H1 (cell line): ENCODE results near the gene AGFG1. TPM values are rescaled to one million over a fixed set of nuclear protein-coding genes. Genes with fewer than 3 reads are reported as not detected.

Experiments
- CTCF ChIA-PET: fragments of 300-600 bp; sonication (Branson Sonifier 250); formaldehyde crosslinking; loops from one replicate; lab custom pipeline; 2021; ENCODE audit not compliant: partially characterized antibody; lab: Charles Lee
- POLR2A ChIA-PET: fragments of 300-600 bp; sonication (Branson Sonifier 250); formaldehyde crosslinking; loops from one replicate; lab custom pipeline; 2021; ENCODE audit warnings: inconsistent platforms; ENCODE audit not compliant: partially characterized antibody; lab: Charles Lee
- DNase-seq, 2 experiments: peaks; one replicate each; pipeline versions ENCODE4 v3.0.0 to v3.0.0-alpha.2; 2010 to 2022; ENCODE audit warnings: low spot score in 2 of 2, low read depth in 1 of 2, mixed read lengths in 1 of 2
- FAIRE-seq: peaks from 2 replicates; lab custom pipeline; 2011; peaks lifted over from hg19 to GRCh38; lab: Jason Lieb, UNC
- H2AFZ ChIP-seq: 2 replicates; pipeline ENCODE4 v1.8.1; 2012; ENCODE audit warnings: low read length, inconsistent platforms
- H2AK5ac ChIP-seq: 2 replicates; pipeline ENCODE4 v1.6.1; 2013; ENCODE audit warnings: low read depth, low read length
- H2BK120ac ChIP-seq: replicated peaks from 2 replicates; pipeline ENCODE3; 2013; ENCODE audit warnings: low read depth, low read length, inconsistent platforms
- H2BK12ac ChIP-seq: 2 replicates; pipeline ENCODE4 v1.6.1; 2013; ENCODE audit warnings: low read depth, low read length
- H2BK15ac ChIP-seq: 2 replicates; pipeline ENCODE4 v1.6.1; 2013; ENCODE audit warnings: low read length
- H2BK20ac ChIP-seq: 2 replicates; pipeline ENCODE4 v1.6.1; 2013; ENCODE audit warnings: low read length
- H2BK5ac ChIP-seq: 2 replicates; pipeline ENCODE4 v1.6.1; 2013; ENCODE audit warnings: low read depth, low read length
- H3K14ac ChIP-seq: 2 replicates; pipeline ENCODE4 v1.6.1; 2013; ENCODE audit warnings: inconsistent platforms; ENCODE audit not compliant: insufficient read length
- H3K18ac ChIP-seq: 2 replicates; pipeline ENCODE4 v1.6.1; 2013; ENCODE audit warnings: low read length; ENCODE audit errors: extremely low read depth
- H3K23ac ChIP-seq: 2 replicates; pipeline ENCODE4 v1.6.1; 2013; ENCODE audit warnings: inconsistent platforms; ENCODE audit not compliant: insufficient read length
- H3K23me2 ChIP-seq: 2 replicates; pipeline ENCODE4 v1.6.1; 2013; ENCODE audit warnings: low read depth, low read length
- H3K27ac ChIP-seq: 2 replicates; pipeline ENCODE4 v1.6.1; 2011; ENCODE audit warnings: low read depth, low read length, inconsistent platforms
- H3K27me3 ChIP-seq, 4 experiments: replicated peaks in 1 of 4; 1 replicate in 1 of 4; 2 replicates in 3 of 4; pipeline versions ENCODE4 v1.6.1 to v1.8.1; 2011 to 2013; ENCODE audit warnings: low read length in 3 of 4, mild to moderate bottlenecking in 3 of 4, inconsistent platforms in 2 of 4, mixed read lengths in 2 of 4, moderate library complexity in 1 of 4; ENCODE audit not compliant: control insufficient read depth in 3 of 4, insufficient read depth in 3 of 4; ENCODE audit errors: extremely low read depth in 1 of 4
- H3K36me3 ChIP-seq, 4 experiments: 2 replicates each; pipeline versions ENCODE4 v1.6.1 to v1.8.1; 2011 to 2013; ENCODE audit warnings: mild to moderate bottlenecking in 4 of 4, low read length in 3 of 4, moderate library complexity in 2 of 4, control low read depth in 1 of 4, inconsistent platforms in 1 of 4; ENCODE audit not compliant: insufficient read depth in 4 of 4, control insufficient read depth in 2 of 4
- H3K4ac ChIP-seq: replicated peaks from 2 replicates; pipeline ENCODE3; 2013; ENCODE audit warnings: low read length, low read depth, mixed read lengths, inconsistent platforms; ENCODE audit not compliant: insufficient read length
- H3K4me1 ChIP-seq, 4 experiments: replicated peaks in 1 of 4; 1 replicate in 1 of 4; 2 replicates in 3 of 4; pipeline versions ENCODE4 v1.6.1 to v1.8.1; 2011 to 2013; ENCODE audit warnings: low read length in 3 of 4, inconsistent platforms in 2 of 4, mixed read lengths in 1 of 4; ENCODE audit not compliant: insufficient read depth in 4 of 4, control insufficient read depth in 3 of 4
- H3K4me2 ChIP-seq, 2 experiments: 2 replicates each; pipeline versions ENCODE4 v1.6.1 to v1.8.1; 2011 to 2013; ENCODE audit warnings: low read depth in 2 of 2, low read length in 2 of 2, control low read depth in 1 of 2, inconsistent platforms in 1 of 2, mild to moderate bottlenecking in 1 of 2; ENCODE audit not compliant: insufficient read depth in 1 of 2
- H3K4me3 ChIP-seq, 4 experiments: fragments of 200-600, 300-600 bp in 1 of 4; sonication (generic), shearing (Covaris generic), sonication (Bioruptor Twin) in 1 of 4; 2 replicates each; pipeline versions ENCODE4 v1.5.1 to v1.8.1; 2011 to 2016; ENCODE audit warnings: low read length in 4 of 4, low read depth in 3 of 4, control low read depth in 2 of 4, inconsistent platforms in 2 of 4, mild to moderate bottlenecking in 2 of 4, mixed read lengths in 1 of 4, moderate library complexity in 1 of 4; ENCODE audit not compliant: insufficient read depth in 2 of 4; ENCODE audit errors: extremely low read depth in 1 of 4
- H3K56ac ChIP-seq: replicated peaks from 2 replicates; pipeline ENCODE3; 2013; ENCODE audit warnings: low read depth, mild to moderate bottlenecking, mixed read lengths, low read length, inconsistent platforms; ENCODE audit not compliant: insufficient read length
- H3K79me1 ChIP-seq: 2 replicates; pipeline ENCODE4 v1.6.1; 2013; ENCODE audit warnings: low read depth, low read length, control low read depth
- H3K79me2 ChIP-seq, 2 experiments: 2 replicates each; pipeline versions ENCODE4 v1.6.1 to v1.8.1; 2012 to 2013; ENCODE audit warnings: low read length in 2 of 2, mild to moderate bottlenecking in 2 of 2, inconsistent platforms in 1 of 2; ENCODE audit not compliant: insufficient read depth in 2 of 2, control insufficient read depth in 1 of 2
- H3K9ac ChIP-seq, 4 experiments: replicated peaks in 1 of 4; 1 replicate in 1 of 4; 2 replicates in 3 of 4; pipeline versions ENCODE4 v1.6.1 to v1.8.1; 2011 to 2013; ENCODE audit warnings: low read depth in 3 of 4, low read length in 3 of 4, control low read depth in 2 of 4, mild to moderate bottlenecking in 2 of 4, moderate library complexity in 2 of 4, inconsistent platforms in 1 of 4; ENCODE audit errors: extremely low read depth in 1 of 4
- H3K9me3 ChIP-seq, 2 experiments: 2 replicates each; pipeline versions ENCODE4 v1.6.1 to v1.8.1; 2012 to 2013; ENCODE audit warnings: mild to moderate bottlenecking in 2 of 2, moderate library complexity in 2 of 2, control low read depth in 1 of 2, inconsistent platforms in 1 of 2, low read depth in 1 of 2, low read length in 1 of 2, mixed read lengths in 1 of 2; ENCODE audit not compliant: insufficient read depth in 2 of 2
- H4K20me1 ChIP-seq, 2 experiments: replicated peaks in 1 of 2; 2 replicates each; pipeline versions ENCODE3 to v1.8.1; 2011 to 2013; ENCODE audit warnings: inconsistent platforms in 2 of 2, low read length in 2 of 2, mild to moderate bottlenecking in 1 of 2; ENCODE audit not compliant: insufficient read depth in 2 of 2, control insufficient read depth in 1 of 2
- H4K5ac ChIP-seq: 2 replicates; pipeline ENCODE4 v1.6.1; 2013; ENCODE audit warnings: low read length, low read depth, mixed read lengths, inconsistent platforms; ENCODE audit not compliant: insufficient read length
- H4K8ac ChIP-seq: 2 replicates; pipeline ENCODE4 v1.8.0; 2013; ENCODE audit warnings: mild to moderate bottlenecking, moderate library complexity, low read length, inconsistent platforms; ENCODE audit not compliant: insufficient read depth; ENCODE audit errors: extremely low read depth
- H4K91ac ChIP-seq: replicated peaks from 2 replicates; pipeline ENCODE3; 2013; ENCODE audit warnings: low read length, mixed read lengths, inconsistent platforms; ENCODE audit not compliant: insufficient read length
- CHD1 ChIP-seq: IDR thresholded peaks from 2 replicates; pipeline ENCODE4 v1.6.1; 2012; ENCODE audit warnings: low read depth, low read length, improper control_type of control experiment
- HDAC2 ChIP-seq, 2 experiments: fragments of 300-600 bp in 1 of 2; sonication (generic) in 1 of 2; IDR thresholded peaks; 2 replicates each; pipeline ENCODE4 v1.6.1; 2011 to 2012; ENCODE audit warnings: low read depth in 2 of 2, low read length in 2 of 2, mild to moderate bottlenecking in 2 of 2, moderate library complexity in 2 of 2, borderline replicate concordance in 1 of 2, inconsistent platforms in 1 of 2
- HDAC6 ChIP-seq: IDR thresholded peaks from one replicate; pipeline ENCODE4 v1.7.1; 2012; ENCODE audit warnings: low read depth, mild to moderate bottlenecking, inconsistent platforms, low read length, moderate library complexity
- KDM1A ChIP-seq: fragments of 200-600, 300-600 bp; sonication (generic); IDR thresholded peaks from 2 replicates; pipeline ENCODE4 v1.7.1; 2016; ENCODE audit warnings: mild to moderate bottlenecking, low read length, borderline replicate concordance
- MAFK ChIP-seq: IDR thresholded peaks from 2 replicates; pipeline ENCODE4 v1.6.1; 2012; ENCODE audit warnings: low read depth, mild to moderate bottlenecking, improper control_type of control experiment, low read length
- NANOG ChIP-seq: IDR thresholded peaks from 2 replicates; pipeline ENCODE4 v1.6.1; 2011; ENCODE audit warnings: low read length, low read depth, mild to moderate bottlenecking, inconsistent platforms; ENCODE audit not compliant: insufficient read depth, poor library complexity, severe bottlenecking
- POU5F1 ChIP-seq: IDR thresholded peaks from 2 replicates; pipeline ENCODE4 v1.6.1; 2011; ENCODE audit warnings: low read depth, mild to moderate bottlenecking, low read length, moderate library complexity
- RFX5 ChIP-seq: IDR thresholded peaks from 2 replicates; pipeline ENCODE4 v1.6.1; 2011; ENCODE audit warnings: low read depth, low read length, improper control_type of control experiment, borderline replicate concordance
- SP1 ChIP-seq: IDR thresholded peaks from 2 replicates; pipeline ENCODE4 v1.6.1; 2011; ENCODE audit warnings: low read depth, low read length
- WGBS, 2 experiments: shearing (Covaris generic) in 1 of 2; methylation state at CpG; one replicate each; pipeline versions ENCODE4 v1.1.6 to v1.1.7; 2013 to 2015; ENCODE audit warnings: low lambda C conversion rate in 2 of 2, mixed read lengths in 2 of 2, inconsistent platforms in 1 of 2, low coverage in 1 of 2, missing lambda C conversion rate in 1 of 2; ENCODE audit not compliant: insufficient replicate concordance in 2 of 2, insufficient coverage in 1 of 2, insufficient read length in 1 of 2; ENCODE audit errors: extremely low coverage in 1 of 2, missing lambda C conversion rate in 1 of 2; 5-methylcytosine and 5-hydroxymethylcytosine counted together
- polyA plus RNA-seq, 7 experiments: library from polyadenylated mRNA; depleted of rRNA in 3 of 7; stranded (reverse) in 5 of 7; unstranded in 2 of 7; fragments of >200 nt in 5 of 7; fragments of 200-250 nt in 2 of 7; gene quantifications; 1 replicate in 5 of 7; 2 replicates in 1 of 7; 4 replicates in 1 of 7; pipeline versions ENCODE4 v1.2.1 to v1.2.3, GENCODE V29; 2011 to 2013; ENCODE audit warnings: missing spikeins in 2 of 7, mixed read lengths in 2 of 7
- total RNA-seq: library from RNA; stranded (reverse); fragmentation: NEBNext Ultra II Directional; extraction: Animal tissue kit (Norgen Biotek cat#: 25700); gene quantifications from 2 replicates; pipeline ENCODE4 v1.2.1, GENCODE V29; 2021
- TF ChIP-seq, protein P1 (sequence below): IDR thresholded peaks from 2 replicates; pipeline ENCODE4 v1.6.1; 2011; ENCODE audit warnings: low read depth, mild to moderate bottlenecking, low read length; ENCODE audit not compliant: insufficient read depth

Gene AGFG1
- total and polyA plus RNA-seq, 2 of the 8 experiments (the other 6 are each of a cell fraction or from before 2014, with no cell fraction given) = 102 to 147 TPM

GRCh38 chr2:227497158-227497557, 25.2 kb downstream of the AGFG1 start:
- no peaks in the 10 kb centered on the region for H3K27me3 ChIP-seq
- ChIA-PET CTCF (interaction anchor here (1.1 kb wide), 1 partner anchor 12 kb away, joined by 3 read pairs; no protein-coding TSS in a partner anchor), POLR2A (no interaction called here)
- peaks cover 4 to 95% of the 10 kb centered on the region in 2 experiments for H3K79me2 ChIP-seq
- no peak overlapping the region for H4K8ac ChIP-seq
- no peak overlapping the region for H3K56ac ChIP-seq
- H2BK120ac ChIP-seq = no peak overlapping the region
- no peak overlapping the region for H2BK12ac ChIP-seq
- FAIRE-seq (no peak), DNase-seq (no peak)
- H3K23me2 ChIP-seq = no peaks in the 10 kb centered on the region
- H3K14ac ChIP-seq = no peak overlapping the region
- H2BK20ac ChIP-seq = no peak overlapping the region
- H3K4ac ChIP-seq = no peak overlapping the region
- H4K5ac ChIP-seq = no peak overlapping the region
- no peak overlapping the region for H2AK5ac ChIP-seq
- peaks cover 2% of the 10 kb centered on the region; the same call in 1 of the 2 replicates for H3K79me1 ChIP-seq
- H2AFZ ChIP-seq = no peak overlapping the region
- no peak overlapping the region for H3K4me3 ChIP-seq
- H3K4me1 ChIP-seq = no peaks in the 10 kb centered on the region
- H3K9me3 ChIP-seq = no peaks in the 10 kb centered on the region
- H3K18ac ChIP-seq = no peak overlapping the region
- no peak overlapping the region for H2BK15ac ChIP-seq
- TF ChIP-seq HDAC6 (no peak), RFX5 (no peak), MAFK (no peak), CHD1 (no peak), KDM1A (no peak), HDAC2 (IDR thresholded peaks at IDR 0.05; ENCODE audit: borderline replicate concordance in 1 of 2, low read depth in 2 of 2, low read length in 2 of 2) (no peak), POU5F1 (no peak), SP1 (no peak), NANOG (no peak)
- TF ChIP-seq, protein P1, sequence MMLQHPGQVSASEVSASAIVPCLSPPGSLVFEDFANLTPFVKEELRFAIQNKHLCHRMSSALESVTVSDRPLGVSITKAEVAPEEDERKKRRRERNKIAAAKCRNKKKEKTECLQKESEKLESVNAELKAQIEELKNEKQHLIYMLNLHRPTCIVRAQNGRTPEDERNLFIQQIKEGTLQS = no peak
- no peak overlapping the region for H3K27ac ChIP-seq
- peaks cover 0 to 14% (median 0%) of the 10 kb centered on the region in 4 experiments; a peak in 4 of 8 replicates for H3K36me3 ChIP-seq
- H3K4me2 ChIP-seq = no peak overlapping the region
- no peak overlapping the region for H4K91ac ChIP-seq
- no peak overlapping the region for H3K23ac ChIP-seq
- peaks cover 7 to 11% of the 10 kb centered on the region in 2 experiments for H4K20me1 ChIP-seq
- no peak overlapping the region for H3K9ac ChIP-seq
- no peak overlapping the region for H2BK5ac ChIP-seq
- 87% methylated on average over 2 of the region's 2 CpGs; no CpG with 5 or more reads in 1 of the 2 experiments for WGBS, 2 experiments
